Activated T-helper 1 cell treated with anti-CD3 and anti-CD28 coated beads, Interleukin-2, amount 50 U/mL, for 16 hours (primary cell): ENCODE data around the gene ULBP2.
A peak's percentile ranks its signal among the peaks of the same experiment; 100 is the strongest.
"Not testable (repeated sequence)": the region's sequence is repeated elsewhere in the genome, so short reads cannot be mapped to it uniquely, and the experiment has no call there.

Experiments used
- DNase-seq, 2 donors: peaks; one replicate each; pipeline ENCODE4 v3.0.0-alpha.2; 2020; ENCODE audit warnings: low read depth in 1 of 2, low spot score in 1 of 2

ULBP2 gene

GRCh38 chr6:149948616-149949015, 6.8 kb downstream of the ULBP2 start:
- no peak for DNase-seq

GRCh38 chr6:149950423-149950822, 8.6 kb downstream of the ULBP2 start:
- no peak for DNase-seq

GRCh38 chr6:149951096-149951495, 9.3 kb downstream of the ULBP2 start:
- DNase-seq, result no peak

- no peak for DNase-seq
Measured at GRCh38 chr6:149951626-149952025, 9.8 kb downstream of the ULBP2 start.

GRCh38 chr6:149953390-149953789, 11.6 kb downstream of the ULBP2 start:
- DNase-seq, result not testable (repeated sequence)

GRCh38 chr6:149953934-149954327, 12.1 kb downstream of the ULBP2 start:
- not testable (repeated sequence) for DNase-seq

GRCh38 chr6:149954328-149954983, 12.6 kb downstream of the ULBP2 start:
- not testable (repeated sequence) for DNase-seq

GRCh38 chr6:149954984-149955653, 13.3 kb downstream of the ULBP2 start:
- not testable (repeated sequence) for DNase-seq

GRCh38 chr6:149955654-149956317, 14.0 kb downstream of the ULBP2 start:
- DNase-seq, result not testable (repeated sequence)

- not testable (repeated sequence) for DNase-seq
Measured at GRCh38 chr6:149958124-149958523, 16.3 kb downstream of the ULBP2 start.

- not testable (repeated sequence) for DNase-seq
Measured at GRCh38 chr6:149959806-149960205, 18.0 kb downstream of the ULBP2 start.

GRCh38 chr6:149960488-149960887, 18.7 kb downstream of the ULBP2 start:
- DNase-seq, result no peak

GRCh38 chr6:149961728-149962425, 20.1 kb downstream of the ULBP2 start:
- DNase-seq, result no peak

- DNase-seq, result no peak
Measured at GRCh38 chr6:149962461-149963211, 20.8 kb downstream of the ULBP2 start.

- no peak for DNase-seq
Measured at GRCh38 chr6:149963212-149963461, 21.3 kb downstream of the ULBP2 start.

GRCh38 chr6:149963462-149964307, 21.9 kb downstream of the ULBP2 start, which contains the start of gene ULBP1:
Gene ULBP1 (plus strand): TSS chr6:149963943. CDS start chr6:149964050, 107 bp downstream.
- peak; percentile 20 to 64 for DNase-seq

- DNase-seq, result no peak
Measured at GRCh38 chr6:149964308-149965193, 22.7 kb downstream of the ULBP2 start.

GRCh38 chr6:149965194-149966020, 23.6 kb downstream of the ULBP2 start:
- no peak for DNase-seq
